ENCODE data around the gene ATP2B1.

- TF ChIP-seq, protein P1, sequence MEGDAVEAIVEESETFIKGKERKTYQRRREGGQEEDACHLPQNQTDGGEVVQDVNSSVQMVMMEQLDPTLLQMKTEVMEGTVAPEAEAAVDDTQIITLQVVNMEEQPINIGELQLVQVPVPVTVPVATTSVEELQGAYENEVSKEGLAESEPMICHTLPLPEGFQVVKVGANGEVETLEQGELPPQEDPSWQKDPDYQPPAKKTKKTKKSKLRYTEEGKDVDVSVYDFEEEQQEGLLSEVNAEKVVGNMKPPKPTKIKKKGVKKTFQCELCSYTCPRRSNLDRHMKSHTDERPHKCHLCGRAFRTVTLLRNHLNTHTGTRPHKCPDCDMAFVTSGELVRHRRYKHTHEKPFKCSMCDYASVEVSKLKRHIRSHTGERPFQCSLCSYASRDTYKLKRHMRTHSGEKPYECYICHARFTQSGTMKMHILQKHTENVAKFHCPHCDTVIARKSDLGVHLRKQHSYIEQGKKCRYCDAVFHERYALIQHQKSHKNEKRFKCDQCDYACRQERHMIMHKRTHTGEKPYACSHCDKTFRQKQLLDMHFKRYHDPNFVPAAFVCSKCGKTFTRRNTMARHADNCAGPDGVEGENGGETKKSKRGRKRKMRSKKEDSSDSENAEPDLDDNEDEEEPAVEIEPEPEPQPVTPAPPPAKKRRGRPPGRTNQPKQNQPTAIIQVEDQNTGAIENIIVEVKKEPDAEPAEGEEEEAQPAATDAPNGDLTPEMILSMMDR (CRISPR knock-in tag; IDR thresholded peaks at IDR 0.05): no peak
- no peak for TF ChIP-seq RFX3 (CRISPR knock-in tag; IDR thresholded peaks at IDR 0.05)
- TF ChIP-seq SOX6 (IDR thresholded peaks at IDR 0.05): no peak
- TF ChIP-seq SOX6 (CRISPR knock-in tag; IDR thresholded peaks at IDR 0.05): no peak
- no peak for TF ChIP-seq ZNF549 (CRISPR knock-in tag; IDR thresholded peaks at IDR 0.05)
- TF ChIP-seq MTF2 (CRISPR knock-in tag; IDR thresholded peaks at IDR 0.05; ENCODE audit: borderline replicate concordance): no peak
- TF ChIP-seq KLF13 (CRISPR knock-in tag; IDR thresholded peaks at IDR 0.05): no peak
- TF ChIP-seq HDAC2 (CRISPR knock-in tag; IDR thresholded peaks at IDR 0.05): no peak
- TF ChIP-seq CEBPB (IDR thresholded peaks at IDR 0.05; ENCODE audit: borderline replicate concordance, low read depth, low read length): no peak
- TF ChIP-seq ZC3H4 (CRISPR knock-in tag; IDR thresholded peaks at IDR 0.05; ENCODE audit: borderline replicate concordance): no peak
- TF ChIP-seq PRPF4 (IDR thresholded peaks at IDR 0.05; ENCODE audit: low read depth, low read length, poor library complexity, severe bottlenecking): no peak
- TF ChIP-seq FOXM1 (CRISPR knock-in tag; IDR thresholded peaks at IDR 0.05): no peak
- no peak for TF ChIP-seq RBFOX2 (IDR thresholded peaks at IDR 0.05; ENCODE audit: low read depth, low read length)
Measured at GRCh38 chr12:89657739-89658138, 50.9 kb downstream of the ATP2B1 start.
